HG03460 (cell line): ENCODE data around the gene ACADSB.

ENCODE experiments used
- ATAC-seq: cut with Tn5 transposase; IDR thresholded peaks from one replicate; pipeline ENCODE4 v1.9.1; 2021; ENCODE audit not compliant: unreplicated experiment

ACADSB gene

GRCh38 chr10:123093489-123093888 lies 84.7 kb downstream of the ACADSB start:
- no peak for ATAC-seq

- no peak for ATAC-seq
Measured at GRCh38 chr10:123096452-123096851, 87.6 kb downstream of the ACADSB start.

- no peak for ATAC-seq
Measured at GRCh38 chr10:123097039-123097438, 88.2 kb downstream of the ACADSB start.

GRCh38 chr10:123100030-123100762 lies 91.4 kb downstream of the ACADSB start:
- ATAC-seq = no peak

- no peak for ATAC-seq
Measured at GRCh38 chr10:123101872-123102271, 93.1 kb downstream of the ACADSB start.

- no peak for ATAC-seq
Measured at GRCh38 chr10:123102673-123103072, 93.9 kb downstream of the ACADSB start.

- no peak for ATAC-seq
Measured at GRCh38 chr10:123103944-123104343, 95.1 kb downstream of the ACADSB start.
